ENCODE results near the gene SH3BP5.
"Not testable (repeated sequence)": the region's sequence is repeated elsewhere in the genome, so short reads cannot be mapped to it uniquely, and the experiment has no call there.

The SH3BP5 gene

DNA sequence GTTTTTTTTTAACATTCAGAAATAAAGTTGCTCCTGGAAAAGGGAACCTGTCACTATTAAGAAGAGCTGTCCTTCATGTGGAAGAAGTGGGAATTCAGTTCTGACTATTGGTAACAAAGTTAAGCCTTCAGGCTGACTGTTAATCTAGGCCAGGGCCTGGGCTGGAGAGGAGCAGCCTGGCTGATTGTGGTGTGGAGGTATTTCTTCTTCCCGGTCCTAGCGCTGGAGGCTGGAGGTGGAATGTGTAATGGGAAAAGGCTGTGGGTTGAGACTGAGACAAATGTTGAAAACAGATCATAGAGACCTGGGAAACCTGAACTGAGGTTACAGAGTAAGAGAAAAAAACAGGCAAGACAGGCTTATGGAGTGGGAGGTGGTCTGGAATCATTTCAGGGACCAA lies 23.8 kb upstream of the SH3BP5 start:
- TF ChIP-seq CTCF (IDR thresholded peaks at IDR 0.05; ENCODE audit: extremely low read depth, insufficient read depth, missing control alignments), result no peak

DNA sequence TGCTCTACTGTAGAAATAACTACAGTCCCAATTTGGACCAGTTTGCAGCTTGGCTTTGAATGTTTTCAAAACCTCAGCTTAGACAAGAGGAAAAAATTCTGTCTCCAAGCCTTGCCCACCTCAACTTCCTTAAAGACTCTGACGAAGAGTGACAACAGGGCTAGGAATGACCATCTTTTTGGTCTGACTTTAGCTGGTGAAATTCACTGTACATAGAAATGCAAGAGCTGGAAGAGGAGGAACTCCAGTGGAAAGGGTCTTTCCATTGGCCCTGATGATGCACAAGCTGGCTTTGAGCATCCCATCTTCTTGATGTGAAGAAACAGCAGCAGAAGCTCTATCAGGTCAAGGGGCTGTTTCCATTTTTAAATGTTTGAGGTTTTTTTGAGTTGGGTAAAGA lies 22.7 kb upstream of the SH3BP5 start:
- no peak for DNase-seq (ENCODE audit: low spot score)
- no peak for TF ChIP-seq CTCF (IDR thresholded peaks at IDR 0.05; ENCODE audit: extremely low read depth, insufficient read depth, missing control alignments)
- in situ Hi-C loops (cut with MboI; ENCODE audit: low pct_unique_long_range_greater_than_20kb, low sequenced_read_pairs, unreplicated experiment), result no loop called here

More for the DNA sequence above, 23.8 kb upstream of the SH3BP5 start:
- DNase-seq (ENCODE audit: low spot score), result no peak
- in situ Hi-C loops (cut with MboI; ENCODE audit: low pct_unique_long_range_greater_than_20kb, low sequenced_read_pairs, unreplicated experiment), result no loop called here

GRCh38 chr3:15354485-15354884 lies 22.1 kb upstream of the SH3BP5 start:
- in situ Hi-C loops (cut with MboI; ENCODE audit: low pct_unique_long_range_greater_than_20kb, low sequenced_read_pairs, unreplicated experiment), result no loop called here
- no peak for TF ChIP-seq CTCF (IDR thresholded peaks at IDR 0.05; ENCODE audit: extremely low read depth, insufficient read depth, missing control alignments)
- DNase-seq (ENCODE audit: low spot score), result no peak

- no peak for DNase-seq (ENCODE audit: low spot score)
- no peak for TF ChIP-seq CTCF (IDR thresholded peaks at IDR 0.05; ENCODE audit: extremely low read depth, insufficient read depth, missing control alignments)
- in situ Hi-C loops (cut with MboI; ENCODE audit: low pct_unique_long_range_greater_than_20kb, low sequenced_read_pairs, unreplicated experiment), result no loop called here
Measured at GRCh38 chr3:15350141-15350540, 17.8 kb upstream of the SH3BP5 start.

GRCh38 chr3:15349438-15349837 lies 17.1 kb upstream of the SH3BP5 start:
- DNase-seq (ENCODE audit: low spot score); in situ Hi-C loops (cut with MboI; ENCODE audit: low pct_unique_long_range_greater_than_20kb, low sequenced_read_pairs, unreplicated experiment): not testable (repeated sequence)

- no peak for DNase-seq (ENCODE audit: low spot score)
- in situ Hi-C loops (cut with MboI; ENCODE audit: low pct_unique_long_range_greater_than_20kb, low sequenced_read_pairs, unreplicated experiment), result no loop called here
- TF ChIP-seq CTCF (IDR thresholded peaks at IDR 0.05; ENCODE audit: extremely low read depth, insufficient read depth, missing control alignments), result no peak
Measured at GRCh38 chr3:15348246-15348645, 15.9 kb upstream of the SH3BP5 start.

DNA sequence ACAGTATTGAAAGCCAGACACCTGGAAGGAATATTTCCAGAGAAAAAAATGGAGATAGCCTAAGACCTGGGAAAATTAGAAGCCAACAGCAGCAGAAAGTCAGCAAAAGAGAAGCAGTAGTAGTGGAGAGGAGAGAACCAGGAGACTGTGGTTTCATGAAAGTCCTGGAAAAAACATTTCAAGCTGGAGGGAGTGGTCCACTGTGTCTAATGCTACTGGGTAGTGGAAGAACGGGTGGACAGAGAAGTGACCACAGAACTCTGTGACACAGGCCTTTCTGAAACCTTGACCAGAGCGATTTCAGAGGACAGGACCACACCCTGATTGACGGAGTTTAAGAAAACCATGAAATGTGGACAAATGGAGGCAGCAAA lies 15.3 kb upstream of the SH3BP5 start:
- DNase-seq (ENCODE audit: low spot score), result no peak
- TF ChIP-seq CTCF (IDR thresholded peaks at IDR 0.05; ENCODE audit: extremely low read depth, insufficient read depth, missing control alignments), result no peak
- in situ Hi-C loops (cut with MboI; ENCODE audit: low pct_unique_long_range_greater_than_20kb, low sequenced_read_pairs, unreplicated experiment), result no loop called here
